HepG2 (cell line): ENCODE results near the gene PPP1CB. TPM values are rescaled to one million over a fixed set of nuclear protein-coding genes. Genes with fewer than 3 reads are reported as not detected.
A peak's percentile ranks its signal among the peaks of the same experiment; 100 is the strongest.

Experiments used
- ARID2 ChIP-seq: sonication (generic); formaldehyde crosslinking; IDR thresholded peaks from 2 replicates; pipeline ENCODE4 v1.8.1; 2022; ENCODE audit warnings: mild to moderate bottlenecking, missing genetic modification reagents, borderline replicate concordance
- ETV5 ChIP-seq: IDR thresholded peaks from 2 replicates; pipeline ENCODE4 v1.6.1; 2018; ENCODE audit warnings: missing biosample characterization, missing genetic modification reagents, inconsistent platforms, borderline replicate concordance
- KDM2A ChIP-seq: sonication (generic); formaldehyde crosslinking; IDR thresholded peaks from 2 replicates; pipeline ENCODE4 v1.4.0; 2020; ENCODE audit warnings: low read depth, missing genetic modification reagents, borderline replicate concordance
- MTF1 ChIP-seq: sonication (generic); formaldehyde crosslinking; IDR thresholded peaks from 2 replicates; pipeline ENCODE4 v1.5.0; 2020; ENCODE audit warnings: missing genetic modification reagents
- PHF21A ChIP-seq: sonication (generic); formaldehyde crosslinking; IDR thresholded peaks from 2 replicates; pipeline ENCODE4 v1.5.0; 2020; ENCODE audit warnings: mild to moderate bottlenecking, missing genetic modification reagents
- POLR2AphosphoS2 ChIP-seq: IDR thresholded peaks from 2 replicates; pipeline ENCODE4 v1.6.1; 2011; ENCODE audit warnings: low read depth, low read length, improper control_type of control experiment
- POLR2AphosphoS5 ChIP-seq: IDR thresholded peaks from 2 replicates; pipeline ENCODE4 v1.6.1; 2012; ENCODE audit warnings: low read depth, low read length
- RNF2 ChIP-seq: fragments of 450-650 bp; conservative IDR thresholded peaks from 2 replicates; pipeline ENCODE4 v1.6.1; 2016; ENCODE audit warnings: low read depth
- SIX1 ChIP-seq: sonication (generic); formaldehyde crosslinking; IDR thresholded peaks from 2 replicates; pipeline ENCODE4 v1.4.0; 2020; ENCODE audit warnings: missing genetic modification reagents, borderline replicate concordance
- TEAD3 ChIP-seq: optimal IDR thresholded peaks from 2 replicates; pipeline ENCODE3; 2016; ENCODE audit warnings: borderline replicate concordance
- TSC22D2 ChIP-seq: sonication (generic); formaldehyde crosslinking; IDR thresholded peaks from 2 replicates; pipeline ENCODE4 v1.5.1; 2020; ENCODE audit warnings: missing genetic modification reagents, mild to moderate bottlenecking, borderline replicate concordance
- ZBTB33 ChIP-seq: sonication (generic); formaldehyde crosslinking; IDR thresholded peaks from 2 replicates; pipeline ENCODE4 v1.4.0; 2020; ENCODE audit warnings: missing genetic modification reagents
- ZFP90 ChIP-seq: sonication (generic); formaldehyde crosslinking; IDR thresholded peaks from 2 replicates; pipeline ENCODE4 v1.8.0; 2022; ENCODE audit warnings: missing genetic modification reagents, mild to moderate bottlenecking, inconsistent platforms, borderline replicate concordance
- ZKSCAN1 ChIP-seq: fragments of 150-350 bp; IDR thresholded peaks from 2 replicates; pipeline ENCODE4 v1.6.1; 2014; ENCODE audit warnings: low read length
- ZNF264 ChIP-seq: sonication (generic); formaldehyde crosslinking; IDR thresholded peaks from 2 replicates; pipeline ENCODE4 v1.4.0; 2020; ENCODE audit warnings: missing genetic modification reagents
- ZNF281 ChIP-seq: sonication (generic); formaldehyde crosslinking; IDR thresholded peaks from 2 replicates; pipeline ENCODE4 v1.4.0; 2020; ENCODE audit warnings: missing genetic modification reagents, borderline replicate concordance
- ZNF556 ChIP-seq: sonication (generic); formaldehyde crosslinking; IDR thresholded peaks from 2 replicates; pipeline ENCODE4 v1.4.0; 2020; ENCODE audit warnings: mild to moderate bottlenecking, missing genetic modification reagents, borderline replicate concordance
- ZNF709 ChIP-seq: sonication (generic); formaldehyde crosslinking; IDR thresholded peaks from 2 replicates; pipeline ENCODE4 v1.5.0; 2020; ENCODE audit warnings: mild to moderate bottlenecking, missing genetic modification reagents
- ZNF780A ChIP-seq: sonication (generic); formaldehyde crosslinking; IDR thresholded peaks from 2 replicates; pipeline ENCODE4 v1.8.0; 2022; ENCODE audit warnings: mild to moderate bottlenecking, missing genetic modification reagents, moderate library complexity
- ZSCAN12 ChIP-seq: sonication (generic); formaldehyde crosslinking; IDR thresholded peaks from 2 replicates; pipeline ENCODE4 v1.9.0; 2021; ENCODE audit warnings: mild to moderate bottlenecking, missing genetic modification reagents
- polyA plus RNA-seq, 8 experiments: library from polyadenylated mRNA; depleted of rRNA in 3 of 8; stranded (reverse) in 7 of 8; unstranded in 1 of 8; fragments of >200 nt; fragmentation: Illumina TruSeq in 4 of 8; extraction: Trizol in 4 of 8; gene quantifications; 2 replicates each; pipeline versions ENCODE4 v1.2.1 to v1.2.3, GENCODE V29; 2011 to 2016; ENCODE audit warnings: low read depth in 4 of 8, missing spikeins in 1 of 8, mixed read lengths in 1 of 8; ENCODE audit not compliant: insufficient read depth in 1 of 8
- total RNA-seq, 5 experiments: library from RNA; depleted of rRNA; stranded (reverse); fragments of >200 nt; fragmentation: Illumina TruSeq; extraction: Trizol; gene quantifications; 2 replicates each; pipeline ENCODE4 v1.2.3, GENCODE V29; 2016; ENCODE audit warnings: low read depth in 1 of 5
- TF ChIP-seq, protein P1 (sequence below): sonication (generic); formaldehyde crosslinking; IDR thresholded peaks from 2 replicates; pipeline ENCODE4 v1.4.0; 2020; ENCODE audit warnings: missing genetic modification reagents, borderline replicate concordance

Gene PPP1CB
- total and polyA plus RNA-seq, 2 of the 13 experiments (the other 11 are each of a cell fraction or from before 2014, with no cell fraction given), result 46.9 to 109 TPM

GRCh38 chr2:28751252-28751955 is at the start of gene PPP1CB (continued):
- TF ChIP-seq, protein P1, sequence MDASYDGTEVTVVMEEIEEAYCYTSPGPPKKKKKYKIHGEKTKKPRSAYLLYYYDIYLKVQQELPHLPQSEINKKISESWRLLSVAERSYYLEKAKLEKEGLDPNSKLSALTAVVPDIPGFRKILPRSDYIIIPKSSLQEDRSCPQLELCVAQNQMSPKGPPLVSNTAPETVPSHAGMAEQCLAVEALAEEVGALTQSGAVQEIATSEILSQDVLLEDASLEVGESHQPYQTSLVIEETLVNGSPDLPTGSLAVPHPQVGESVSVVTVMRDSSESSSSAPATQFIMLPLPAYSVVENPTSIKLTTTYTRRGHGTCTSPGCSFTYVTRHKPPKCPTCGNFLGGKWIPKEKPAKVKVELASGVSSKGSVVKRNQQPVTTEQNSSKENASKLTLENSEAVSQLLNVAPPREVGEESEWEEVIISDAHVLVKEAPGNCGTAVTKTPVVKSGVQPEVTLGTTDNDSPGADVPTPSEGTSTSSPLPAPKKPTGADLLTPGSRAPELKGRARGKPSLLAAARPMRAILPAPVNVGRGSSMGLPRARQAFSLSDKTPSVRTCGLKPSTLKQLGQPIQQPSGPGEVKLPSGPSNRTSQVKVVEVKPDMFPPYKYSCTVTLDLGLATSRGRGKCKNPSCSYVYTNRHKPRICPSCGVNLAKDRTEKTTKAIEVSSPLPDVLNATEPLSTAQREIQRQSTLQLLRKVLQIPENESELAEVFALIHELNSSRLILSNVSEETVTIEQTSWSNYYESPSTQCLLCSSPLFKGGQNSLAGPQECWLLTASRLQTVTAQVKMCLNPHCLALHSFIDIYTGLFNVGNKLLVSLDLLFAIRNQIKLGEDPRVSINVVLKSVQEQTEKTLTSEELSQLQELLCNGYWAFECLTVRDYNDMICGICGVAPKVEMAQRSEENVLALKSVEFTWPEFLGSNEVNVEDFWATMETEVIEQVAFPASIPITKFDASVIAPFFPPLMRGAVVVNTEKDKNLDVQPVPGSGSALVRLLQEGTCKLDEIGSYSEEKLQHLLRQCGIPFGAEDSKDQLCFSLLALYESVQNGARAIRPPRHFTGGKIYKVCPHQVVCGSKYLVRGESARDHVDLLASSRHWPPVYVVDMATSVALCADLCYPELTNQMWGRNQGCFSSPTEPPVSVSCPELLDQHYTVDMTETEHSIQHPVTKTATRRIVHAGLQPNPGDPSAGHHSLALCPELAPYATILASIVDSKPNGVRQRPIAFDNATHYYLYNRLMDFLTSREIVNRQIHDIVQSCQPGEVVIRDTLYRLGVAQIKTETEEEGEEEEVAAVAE (CRISPR knock-in tag), result peak; percentile 82; the same call in 1 of the 2 replicates
- TF ChIP-seq ZKSCAN1 (no peak), PHF21A (CRISPR knock-in tag) (peak; percentile 88), POLR2AphosphoS5 (peak; percentile 90), ZNF709 (CRISPR knock-in tag) (no peak; the same call in none of the 2 replicates), MTF1 (CRISPR knock-in tag) (no peak), ZNF556 (no peak), ZSCAN12 (CRISPR knock-in tag) (peak; percentile 42; the same call in 1 of the 2 replicates), KDM2A (peak; percentile 83), SIX1 (CRISPR knock-in tag) (no peak), ZNF780A (CRISPR knock-in tag) (no peak), RNF2 (peak; percentile 90), POLR2AphosphoS2 (no peak), TSC22D2 (CRISPR knock-in tag) (no peak), ZBTB33 (CRISPR knock-in tag) (no peak), ETV5 (CRISPR knock-in tag) (peak; percentile 68; the same call in 1 of the 2 replicates), ZFP90 (CRISPR knock-in tag) (peak; percentile 84; the same call in 1 of the 2 replicates), ARID2 (CRISPR knock-in tag) (no peak), ZNF281 (peak; percentile 62; the same call in 1 of the 2 replicates), ZNF264 (CRISPR knock-in tag) (peak; percentile 59; the same call in 1 of the 2 replicates), TEAD3 (peak; percentile 67)
